GM23338 (cell line): Measurements from ENCODE around the gene ATG4A. TPM values are rescaled to one million over a fixed set of nuclear protein-coding genes. Genes with fewer than 3 reads are reported as not detected.

Source experiments
- ATAC-seq: fragments of 200-7000 bp; cut with Tn5 transposase; 3 replicates; pipeline ENCODE4 v1.9.1; 2020
- DNase-seq: peaks from one replicate; pipeline ENCODE4 v3.0.0-alpha.2; 2015; ENCODE audit warnings: low spot score
- H2AFZ ChIP-seq: fragments of 200-600 bp; sonication (generic); 2 replicates; pipeline ENCODE4 v1.8.0; 2016; ENCODE audit warnings: antibody characterized with exemption, mild to moderate bottlenecking, moderate library complexity
- H3F3A ChIP-seq: fragments of 200-600 bp; sonication (generic); replicated peaks from 2 replicates; pipeline ENCODE4 v1.8.0; 2017; ENCODE audit warnings: antibody characterized with exemption, mixed run types, low read depth
- H3K27ac ChIP-seq: fragments of 200-600 bp; sonication (generic); 2 replicates; pipeline ENCODE4 v1.6.1; 2016; ENCODE audit warnings: low read depth
- H3K27me3 ChIP-seq: fragments of 200-600 bp; sonication (generic); 2 replicates; pipeline ENCODE4 v1.8.0; 2016; ENCODE audit warnings: mild to moderate bottlenecking, mixed run types, moderate library complexity; ENCODE audit not compliant: insufficient read depth
- H3K36me3 ChIP-seq: fragments of 200-600 bp; sonication (generic); 2 replicates; pipeline ENCODE4 v1.8.0; 2016; ENCODE audit warnings: mild to moderate bottlenecking; ENCODE audit not compliant: insufficient read depth
- H3K4me1 ChIP-seq: fragments of 200-600 bp; sonication (generic); 2 replicates; pipeline ENCODE4 v1.8.0; 2016; ENCODE audit warnings: mild to moderate bottlenecking, moderate library complexity; ENCODE audit not compliant: insufficient read depth
- H3K4me2 ChIP-seq: fragments of 200-600 bp; sonication (generic); 2 replicates; pipeline ENCODE4 v1.7.1; 2017; ENCODE audit warnings: mixed run types
- H3K4me3 ChIP-seq: fragments of 200-600 bp; sonication (generic); 2 replicates; pipeline ENCODE4 v1.6.1; 2016; ENCODE audit warnings: mixed run types
- H3K79me2 ChIP-seq: fragments of 200-600 bp; sonication (generic); replicated peaks from 2 replicates; pipeline ENCODE4 v1.8.0; 2017; ENCODE audit warnings: mild to moderate bottlenecking; ENCODE audit not compliant: insufficient read depth
- H3K9me2 ChIP-seq: fragments of 200-600 bp; sonication (generic); 2 replicates; pipeline ENCODE4 v1.8.0; 2017; ENCODE audit not compliant: insufficient read depth
- H4K20me1 ChIP-seq: fragments of 200-600 bp; sonication (generic); replicated peaks from 2 replicates; pipeline ENCODE4 v1.8.0; 2017; ENCODE audit warnings: mild to moderate bottlenecking; ENCODE audit not compliant: insufficient read depth
- H3K27ac Mint-ChIP-seq: 2 replicates; pipeline ENCODE4 v1.8.0; 2020; ENCODE audit warnings: inconsistent platforms, mild to moderate bottlenecking, moderate library complexity, mixed read lengths
- H3K27me3 Mint-ChIP-seq: 3 replicates; pipeline ENCODE4 v1.8.0; 2022; ENCODE audit warnings: low read depth, mild to moderate bottlenecking, moderate library complexity, mixed read lengths, inconsistent platforms; ENCODE audit not compliant: insufficient read depth, poor library complexity
- H3K36me3 Mint-ChIP-seq: 3 replicates; pipeline ENCODE4 v1.8.0; 2021; ENCODE audit warnings: low read depth, mild to moderate bottlenecking, inconsistent platforms, moderate library complexity, mixed read lengths
- H3K4me1 Mint-ChIP-seq: 3 replicates; pipeline ENCODE4 v1.8.0; 2020; ENCODE audit warnings: mild to moderate bottlenecking, inconsistent platforms, mixed read lengths
- H3K4me3 Mint-ChIP-seq: 3 replicates; pipeline ENCODE4 v1.8.0; 2021; ENCODE audit warnings: moderate library complexity, mild to moderate bottlenecking, inconsistent platforms, mixed read lengths
- H3K9me3 Mint-ChIP-seq: 3 replicates; pipeline ENCODE4 v1.8.0; 2020; ENCODE audit warnings: moderate library complexity, mild to moderate bottlenecking, inconsistent platforms, mixed read lengths
- CREB1 ChIP-seq: fragments of 250-450 bp; sonication (Bioruptor Pico); IDR thresholded peaks from 2 replicates; pipeline ENCODE4 v1.5.0; 2020; ENCODE audit warnings: low read depth, mild to moderate bottlenecking, moderate library complexity
- CTCF ChIP-seq, 2 experiments: fragments of 200-600 bp in 1 of 2; sonication (generic) in 1 of 2; conservative IDR thresholded peaks; 2 replicates each; pipeline versions ENCODE4 v1.5.1 to v1.6.1; 2016 to 2017; ENCODE audit warnings: antibody characterized with exemption in 2 of 2, low read depth in 2 of 2, mild to moderate bottlenecking in 2 of 2, moderate library complexity in 1 of 2
- EZH2phosphoT487 ChIP-seq: fragments of 200-600 bp; sonication (generic); IDR thresholded peaks from one replicate; pipeline ENCODE4 v1.8.1; 2018; ENCODE audit warnings: antibody characterized with exemption; ENCODE audit not compliant: unreplicated experiment
- JUNB ChIP-seq: IDR thresholded peaks from one replicate; pipeline ENCODE4 v1.6.1; 2016; ENCODE audit warnings: antibody characterized with exemption; ENCODE audit not compliant: unreplicated experiment
- NANOG ChIP-seq: IDR thresholded peaks from 2 replicates; pipeline ENCODE4 v1.6.1; 2016; ENCODE audit warnings: antibody characterized with exemption, borderline replicate concordance
- STAT1 ChIP-seq: IDR thresholded peaks from one replicate; pipeline ENCODE4 v1.6.1; 2016; ENCODE audit warnings: antibody characterized with exemption; ENCODE audit not compliant: unreplicated experiment
- ZNF114 ChIP-seq: fragments of 250-450 bp; sonication (Bioruptor Pico); IDR thresholded peaks from 2 replicates; pipeline ENCODE4 v1.5.0; 2020; ENCODE audit warnings: mild to moderate bottlenecking, moderate library complexity
- ZNF331 ChIP-seq: fragments of 250-450 bp; sonication (Bioruptor Pico); IDR thresholded peaks from 2 replicates; pipeline ENCODE4 v1.5.0; 2020; ENCODE audit warnings: low read depth, mild to moderate bottlenecking, moderate library complexity
- polyA plus RNA-seq: library from polyadenylated mRNA; unstranded; fragments of >200 nt; fragmentation: Nextera tagmentation; extraction: Ambion mirVana; gene quantifications from 2 replicates; pipeline ENCODE4 v1.2.1, GENCODE V29; 2016
- total RNA-seq: library from RNA; depleted of rRNA; stranded (reverse); fragments of >200 nt; shearing (Covaris generic); gene quantifications from 2 replicates; pipeline ENCODE4 v1.2.3, GENCODE V29; 2014
- TF ChIP-seq, protein P1 (sequence below): IDR thresholded peaks from 2 replicates; pipeline ENCODE4 v1.6.1; 2016; ENCODE audit warnings: antibody characterized with exemption
- TF ChIP-seq, protein P2 (sequence below): IDR thresholded peaks from one replicate; pipeline ENCODE4 v1.6.1; 2018; ENCODE audit warnings: antibody characterized with exemption; ENCODE audit not compliant: unreplicated experiment

The ATG4A gene
- total and polyA plus RNA-seq, 2 experiments from 2014 or later, result 2.1 to 2.8 TPM

GRCh38 chrX:108044554-108045256, 46.9 kb upstream of the ATG4A start, which contains the start of gene VSIG1:
TSS of gene VSIG1 (plus strand) at chrX:108045065. CDS start at chrX:108045131, 66 bp downstream.
- no peaks in the 10 kb centered on the region for H3K79me2 ChIP-seq
- H2AFZ ChIP-seq, result no peak within 1 kb of the TSS
- no peaks in the 10 kb centered on the region for H4K20me1 ChIP-seq
- H3K4me3 Mint-ChIP-seq, result no peak within 1 kb of the TSS
- H3K4me3 ChIP-seq, result no peak within 1 kb of the TSS
- H3K27me3 Mint-ChIP-seq, result no peaks in the 10 kb centered on the region
- DNase-seq (no peak), ATAC-seq (no peak)
- H3K27me3 ChIP-seq, result no peaks in the 10 kb centered on the region
- no peaks in the 10 kb centered on the region for H3K9me3 Mint-ChIP-seq
- no peaks in the 10 kb centered on the region for H3K36me3 ChIP-seq
- H3K4me1 ChIP-seq, result no peaks in the 10 kb centered on the region
- H3K4me1 Mint-ChIP-seq, result no peaks in the 10 kb centered on the region
- no peaks in the 10 kb centered on the region for H3F3A ChIP-seq
- TF ChIP-seq ZNF331 (CRISPR knock-in tag), result no peak
- TF ChIP-seq STAT1, result no peak
- TF ChIP-seq, protein P1, sequence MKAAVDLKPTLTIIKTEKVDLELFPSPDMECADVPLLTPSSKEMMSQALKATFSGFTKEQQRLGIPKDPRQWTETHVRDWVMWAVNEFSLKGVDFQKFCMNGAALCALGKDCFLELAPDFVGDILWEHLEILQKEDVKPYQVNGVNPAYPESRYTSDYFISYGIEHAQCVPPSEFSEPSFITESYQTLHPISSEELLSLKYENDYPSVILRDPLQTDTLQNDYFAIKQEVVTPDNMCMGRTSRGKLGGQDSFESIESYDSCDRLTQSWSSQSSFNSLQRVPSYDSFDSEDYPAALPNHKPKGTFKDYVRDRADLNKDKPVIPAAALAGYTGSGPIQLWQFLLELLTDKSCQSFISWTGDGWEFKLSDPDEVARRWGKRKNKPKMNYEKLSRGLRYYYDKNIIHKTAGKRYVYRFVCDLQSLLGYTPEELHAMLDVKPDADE, result no peak
- TF ChIP-seq EZH2phosphoT487, result no peak
- TF ChIP-seq NANOG, result no peak
- H3K4me2 ChIP-seq, result no peak within 1 kb of the TSS
- no peak within 1 kb of the TSS for H3K27ac Mint-ChIP-seq
- H3K27ac ChIP-seq, result no peak within 1 kb of the TSS
- H3K9me2 ChIP-seq, result no peaks in the 10 kb centered on the region
- H3K36me3 Mint-ChIP-seq, result no peaks in the 10 kb centered on the region

GRCh38 chrX:108049649-108050048, 41.9 kb upstream of the ATG4A start:
- Mint-ChIP-seq H3K4me3 (no peak overlapping the region), H3K4me1 (no peaks in the 10 kb centered on the region), H3K27me3 (no peaks in the 10 kb centered on the region), H3K9me3 (no peaks in the 10 kb centered on the region), H3K36me3 (no peaks in the 10 kb centered on the region), H3K27ac (no peak overlapping the region)
- Histone ChIP-seq H3F3A (no peaks in the 10 kb centered on the region), H3K36me3 (no peaks in the 10 kb centered on the region), H3K4me1 (no peaks in the 10 kb centered on the region), H3K27ac (no peak overlapping the region), H3K4me3 (no peak overlapping the region), H2AFZ (no peak overlapping the region), H3K4me2 (no peak overlapping the region), H3K27me3 (no peaks in the 10 kb centered on the region), H3K79me2 (no peaks in the 10 kb centered on the region), H4K20me1 (no peaks in the 10 kb centered on the region), H3K9me2 (no peaks in the 10 kb centered on the region)
- DNase-seq, result no peak
- no peak for ATAC-seq
- TF ChIP-seq CREB1 (CRISPR knock-in tag) (no peak), JUNB (no peak), NANOG (no peak), CTCF (conservative IDR thresholded peaks at IDR 0.05; ENCODE audit: low read depth in 2 of 2) (no peak), ZNF114 (CRISPR knock-in tag) (no peak), ZNF331 (CRISPR knock-in tag) (no peak)
- TF ChIP-seq, protein P2, sequence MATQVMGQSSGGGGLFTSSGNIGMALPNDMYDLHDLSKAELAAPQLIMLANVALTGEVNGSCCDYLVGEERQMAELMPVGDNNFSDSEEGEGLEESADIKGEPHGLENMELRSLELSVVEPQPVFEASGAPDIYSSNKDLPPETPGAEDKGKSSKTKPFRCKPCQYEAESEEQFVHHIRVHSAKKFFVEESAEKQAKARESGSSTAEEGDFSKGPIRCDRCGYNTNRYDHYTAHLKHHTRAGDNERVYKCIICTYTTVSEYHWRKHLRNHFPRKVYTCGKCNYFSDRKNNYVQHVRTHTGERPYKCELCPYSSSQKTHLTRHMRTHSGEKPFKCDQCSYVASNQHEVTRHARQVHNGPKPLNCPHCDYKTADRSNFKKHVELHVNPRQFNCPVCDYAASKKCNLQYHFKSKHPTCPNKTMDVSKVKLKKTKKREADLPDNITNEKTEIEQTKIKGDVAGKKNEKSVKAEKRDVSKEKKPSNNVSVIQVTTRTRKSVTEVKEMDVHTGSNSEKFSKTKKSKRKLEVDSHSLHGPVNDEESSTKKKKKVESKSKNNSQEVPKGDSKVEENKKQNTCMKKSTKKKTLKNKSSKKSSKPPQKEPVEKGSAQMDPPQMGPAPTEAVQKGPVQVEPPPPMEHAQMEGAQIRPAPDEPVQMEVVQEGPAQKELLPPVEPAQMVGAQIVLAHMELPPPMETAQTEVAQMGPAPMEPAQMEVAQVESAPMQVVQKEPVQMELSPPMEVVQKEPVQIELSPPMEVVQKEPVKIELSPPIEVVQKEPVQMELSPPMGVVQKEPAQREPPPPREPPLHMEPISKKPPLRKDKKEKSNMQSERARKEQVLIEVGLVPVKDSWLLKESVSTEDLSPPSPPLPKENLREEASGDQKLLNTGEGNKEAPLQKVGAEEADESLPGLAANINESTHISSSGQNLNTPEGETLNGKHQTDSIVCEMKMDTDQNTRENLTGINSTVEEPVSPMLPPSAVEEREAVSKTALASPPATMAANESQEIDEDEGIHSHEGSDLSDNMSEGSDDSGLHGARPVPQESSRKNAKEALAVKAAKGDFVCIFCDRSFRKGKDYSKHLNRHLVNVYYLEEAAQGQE, result no peak
- TF ChIP-seq, protein P1, result no peak
